Stimulated activated CD8-positive, alpha-beta memory T cell treated with anti-CD3 and anti-CD28 coated beads, Interleukin-4, amount 100 ng/mL, for 1 hour (primary cell): Measurements from ENCODE around the gene LSM8.
"Not testable (repeated sequence)": the region's sequence is repeated elsewhere in the genome, so short reads cannot be mapped to it uniquely, and the experiment has no call there.

ENCODE experiments used
- DNase-seq, 2 donors: peaks; one replicate each; pipeline ENCODE4 v3.0.0-alpha.2; 2020; ENCODE audit warnings: low read depth in 2 of 2, low spot score in 1 of 2

Gene LSM8

GRCh38 chr7:118183786-118184564, at the start of gene LSM8:
Gene LSM8 (plus strand): TSS chr7:118184164. CDS start chr7:118184224, 60 bp downstream.
- DNase-seq = peak; percentile 96

GRCh38 chr7:118134420-118134819, 49.5 kb upstream of the LSM8 start:
- DNase-seq = not testable (repeated sequence)

- DNase-seq = no peak
Observed at GRCh38 chr7:118140468-118140867, 43.5 kb upstream of the LSM8 start.

- no peak for DNase-seq
Observed at GRCh38 chr7:118142012-118142411, 42.0 kb upstream of the LSM8 start.

GRCh38 chr7:118148930-118149329, 35.0 kb upstream of the LSM8 start:
- no peak for DNase-seq

GRCh38 chr7:118149394-118149793, 34.6 kb upstream of the LSM8 start:
- no peak for DNase-seq

GRCh38 chr7:118151671-118152070, 32.3 kb upstream of the LSM8 start:
- DNase-seq = no peak

- no peak for DNase-seq
Observed at GRCh38 chr7:118152149-118152548, 31.8 kb upstream of the LSM8 start.

GRCh38 chr7:118152654-118153053, 31.3 kb upstream of the LSM8 start:
- DNase-seq = no peak

- no peak for DNase-seq
Observed at GRCh38 chr7:118153551-118154177, 30.3 kb upstream of the LSM8 start.

- no peak for DNase-seq
Observed at GRCh38 chr7:118158766-118159165, 25.2 kb upstream of the LSM8 start.

GRCh38 chr7:118169146-118169545, 14.8 kb upstream of the LSM8 start:
- DNase-seq = no peak

- no peak for DNase-seq
Observed at GRCh38 chr7:118175740-118176139, 8.2 kb upstream of the LSM8 start.

GRCh38 chr7:118179191-118179590, 4.8 kb upstream of the LSM8 start:
- DNase-seq = no peak

GRCh38 chr7:118182593-118183427, 1.2 kb upstream of the LSM8 start:
- DNase-seq = no peak

GRCh38 chr7:118183428-118183785, 557 bp upstream of the LSM8 start:
- no peak for DNase-seq

GRCh38 chr7:118184565-118184940, 589 bp downstream of the LSM8 start:
- no peak for DNase-seq

- no peak for DNase-seq
Observed at GRCh38 chr7:118185163-118185860, 1.3 kb downstream of the LSM8 start.

- DNase-seq = no peak
Observed at GRCh38 chr7:118186501-118186900, 2.5 kb downstream of the LSM8 start.

- no peak for DNase-seq
Observed at GRCh38 chr7:118194571-118194970, 10.6 kb downstream of the LSM8 start.

- DNase-seq = peak in 1 of 2 donors; percentile 27
Observed at GRCh38 chr7:118195837-118196474, 12.0 kb downstream of the LSM8 start.
